ENCODE data around the gene NT5C1A.

- TF ChIP-seq CTCF (IDR thresholded peaks at IDR 0.05; ENCODE audit: poor library complexity, severe bottlenecking) (no peak), POLR2AphosphoS5 (IDR thresholded peaks at IDR 0.05) (no peak), EZH2 (IDR thresholded peaks at IDR 0.05; ENCODE audit: borderline replicate concordance, insufficient read depth, low read length, poor library complexity, severe bottlenecking) (no peak)
Measured at GRCh38 chr1:39695016-39695415, 23.1 kb upstream of the NT5C1A start.
